Epithelial cell of prostate (primary cell): ENCODE data around the gene LMF1.
A peak's percentile ranks its signal among the peaks of the same experiment; 100 is the strongest.

Experiments
- DNase-seq: peaks from one replicate; pipeline ENCODE4 v3.0.0-alpha.2; 2011; ENCODE audit warnings: low read depth, low spot score
- H3K27ac ChIP-seq: fragments of 450-650 bp; 2 replicates; pipeline ENCODE4 v1.5.1; 2017; ENCODE audit warnings: mild to moderate bottlenecking

LMF1 gene

GRCh38 chr16:970766-971581, at the start of gene LMF1:
Gene LMF1, minus strand, starts transcription at chr16:970984. Its CDS starts 4 bp downstream, at chr16:970980.
- peak within 1 kb of the TSS; percentile 56 for H3K27ac ChIP-seq
- DNase-seq = peak; percentile 22

GRCh38 chr16:1020091-1020399, 49.3 kb upstream of the LMF1 start:
- H3K27ac ChIP-seq = no peak overlapping the region
- no peak for DNase-seq

GRCh38 chr16:1019231-1020090, 48.7 kb upstream of the LMF1 start:
- DNase-seq = no peak
- H3K27ac ChIP-seq = no peak overlapping the region

- no peak overlapping the region for H3K27ac ChIP-seq
- no peak for DNase-seq
Observed at GRCh38 chr16:1018447-1019198, 47.8 kb upstream of the LMF1 start.

GRCh38 chr16:1014771-1015495, 44.1 kb upstream of the LMF1 start:
- no peak for DNase-seq

GRCh38 chr16:1014221-1014620, 43.4 kb upstream of the LMF1 start:
- DNase-seq = no peak
- no peak overlapping the region for H3K27ac ChIP-seq

More at GRCh38 chr16:1014771-1015495, 44.1 kb upstream of the LMF1 start:
- no peak overlapping the region for H3K27ac ChIP-seq

GRCh38 chr16:1013593-1013900, 42.8 kb upstream of the LMF1 start:
- no peak for DNase-seq
- H3K27ac ChIP-seq = no peak overlapping the region

GRCh38 chr16:1012722-1013592, 42.2 kb upstream of the LMF1 start:
- H3K27ac ChIP-seq = no peak overlapping the region
- DNase-seq = no peak

- no peak for DNase-seq
- H3K27ac ChIP-seq = no peak overlapping the region
Observed at GRCh38 chr16:1012135-1012534, 41.4 kb upstream of the LMF1 start.

- H3K27ac ChIP-seq = no peak overlapping the region
- DNase-seq = no peak
Observed at GRCh38 chr16:1011316-1012082, 40.7 kb upstream of the LMF1 start.

GRCh38 chr16:1010815-1011214, 40.0 kb upstream of the LMF1 start:
- no peak overlapping the region for H3K27ac ChIP-seq
- no peak for DNase-seq

GRCh38 chr16:1010251-1010650, 39.5 kb upstream of the LMF1 start:
- no peak overlapping the region for H3K27ac ChIP-seq
- DNase-seq = no peak

- DNase-seq = no peak
- no peak overlapping the region for H3K27ac ChIP-seq
Observed at GRCh38 chr16:1009358-1010150, 38.8 kb upstream of the LMF1 start.

GRCh38 chr16:1008085-1008484, 37.3 kb upstream of the LMF1 start:
- DNase-seq = no peak

GRCh38 chr16:1007284-1007850, 36.6 kb upstream of the LMF1 start:
- H3K27ac ChIP-seq = no peak overlapping the region
- no peak for DNase-seq

More at GRCh38 chr16:1008085-1008484, 37.3 kb upstream of the LMF1 start:
- H3K27ac ChIP-seq = no peak overlapping the region

GRCh38 chr16:1006781-1007180, 36.0 kb upstream of the LMF1 start:
- DNase-seq = no peak
- H3K27ac ChIP-seq = no peak overlapping the region

- no peak overlapping the region for H3K27ac ChIP-seq
- no peak for DNase-seq
Observed at GRCh38 chr16:1005286-1005685, 34.5 kb upstream of the LMF1 start.
